Tibial nerve (tissue), 4 donors: ENCODE measurements around the gene DPH1. TPM values are rescaled to one million over a fixed set of nuclear protein-coding genes. Genes with fewer than 3 reads are reported as not detected.

ENCODE experiments used
- DNase-seq, 2 donors: peaks; one replicate each; pipeline ENCODE4 v3.0.0-alpha.2; 2019; ENCODE audit warnings: low spot score in 2 of 2
- H3K27ac ChIP-seq, 4 donors: fragments of 200-600 bp; sonication (generic) in 3 of 4; one replicate each; pipeline ENCODE4 v1.5.1; 2017 to 2019; ENCODE audit warnings: mild to moderate bottlenecking in 1 of 4
- H3K27me3 ChIP-seq, 2 donors: fragments of 200-600 bp; sonication (generic) in 1 of 2; one replicate each; pipeline versions ENCODE4 v1.5.1 to v1.6.0; 2017 to 2019
- H3K36me3 ChIP-seq, 3 donors: fragments of 200-600 bp; sonication (generic); one replicate each; pipeline ENCODE4 v1.5.1; 2018 to 2019
- H3K4me1 ChIP-seq, 4 donors: fragments of 200-600 bp; sonication (generic) in 3 of 4; one replicate each; pipeline ENCODE4 v1.5.1; 2017 to 2019
- H3K4me3 ChIP-seq, 4 donors: fragments of 200-600 bp; sonication (generic) in 3 of 4; one replicate each; pipeline ENCODE4 v1.5.1; 2017 to 2019; ENCODE audit warnings: mild to moderate bottlenecking in 1 of 4, moderate library complexity in 1 of 4
- H3K9me3 ChIP-seq, 4 donors: fragments of 200-600 bp; sonication (generic) in 3 of 4; one replicate each; pipeline ENCODE4 v1.5.1; 2017 to 2019
- CTCF ChIP-seq, 5 experiments: fragments of 200-600 bp in 3 of 5; fragments of 450-650 bp in 2 of 5; sonication (generic) in 3 of 5; IDR thresholded peaks; one replicate each; pipeline ENCODE4 v1.5.1; 2016 to 2019; ENCODE audit warnings: antibody characterized with exemption in 5 of 5, mild to moderate bottlenecking in 3 of 5, moderate library complexity in 2 of 5
- EP300 ChIP-seq, 2 donors: sonication (generic); formaldehyde crosslinking; IDR thresholded peaks; one replicate each; pipeline ENCODE4 v1.6.1; 2017; ENCODE audit warnings: antibody characterized with exemption in 2 of 2, mild to moderate bottlenecking in 1 of 2
- POLR2A ChIP-seq, 2 donors: fragments of 450-650 bp; IDR thresholded peaks; one replicate each; pipeline ENCODE4 v1.6.1; 2017; ENCODE audit warnings: antibody characterized with exemption in 2 of 2, mild to moderate bottlenecking in 2 of 2, moderate library complexity in 2 of 2
- WGBS, 2 donors: methylation state at CpG; one replicate each; pipeline ENCODE4 v1.1.5; 2018; 5-methylcytosine and 5-hydroxymethylcytosine counted together
- total RNA-seq, 4 donors: library from RNA; depleted of rRNA; stranded (reverse); fragments of >200 nt; gene quantifications; one replicate each; pipeline ENCODE4 v1.1.0, GENCODE V29; 2016

The DPH1 gene
- total RNA-seq, 4 donors from 2014 or later = 56.3 to 137 (median 63.9) TPM

- peaks cover 0 to 51% (median 0%) of the 10 kb centered on the region in 3 donors for H3K36me3 ChIP-seq
- WGBS, 2 donors = 6 to 16% methylated on average over 14 to 17 of the region's 17 CpGs
These were observed 12.5 kb downstream of the DPH1 start for GRCh38 chr17:2042390-2042847.

GRCh38 chr17:2042933-2043332 is 13.0 kb downstream of the DPH1 start:
- Histone ChIP-seq H3K36me3 (peaks cover 0 to 46% (median 0%) of the 10 kb centered on the region in 3 donors), H3K27ac (peak overlapping the region in 2 of 4 donors; percentile 92 to 94), H3K9me3 (no peaks in the 10 kb centered on the region), H3K27me3 (no peaks in the 10 kb centered on the region), H3K4me3 (peak overlapping the region in 2 of 4 donors; percentile 63 to 84), H3K4me1 (peaks cover 0 to 35% (median 17%) of the 10 kb centered on the region in 4 donors)
- no peak for DNase-seq
- TF ChIP-seq EP300 (IDR thresholded peaks at IDR 0.05) (no peak), POLR2A (IDR thresholded peaks at IDR 0.05) (no peak), CTCF (IDR thresholded peaks at IDR 0.05) (no peak)
- WGBS, 2 donors = 73 to 84% methylated on average over 5 of the region's 5 CpGs

More at GRCh38 chr17:2042390-2042847, 12.5 kb downstream of the DPH1 start:
- TF ChIP-seq POLR2A (IDR thresholded peaks at IDR 0.05) (no peak), EP300 (IDR thresholded peaks at IDR 0.05) (no peak), CTCF (IDR thresholded peaks at IDR 0.05) (no peak)
- Histone ChIP-seq H3K27me3 (no peaks in the 10 kb centered on the region), H3K9me3 (no peaks in the 10 kb centered on the region), H3K27ac (peak overlapping the region; percentile 74 to 94 (median 90)), H3K4me1 (peaks cover 0 to 35% (median 17%) of the 10 kb centered on the region in 4 donors), H3K4me3 (peak overlapping the region; percentile 59 to 91 (median 74))
- DNase-seq = no peak

GRCh38 chr17:2043785-2044184 is 13.8 kb downstream of the DPH1 start:
- WGBS, 2 donors = 80 to 84% methylated on average over 6 of the region's 6 CpGs
- H3K27ac ChIP-seq = no peak overlapping the region
- no peaks in the 10 kb centered on the region for H3K9me3 ChIP-seq
- H3K36me3 ChIP-seq = peaks cover 0 to 38% (median 0%) of the 10 kb centered on the region in 3 donors
- peaks cover 0 to 42% (median 20%) of the 10 kb centered on the region in 4 donors for H3K4me1 ChIP-seq
- no peak for DNase-seq
- no peak overlapping the region for H3K4me3 ChIP-seq
- H3K27me3 ChIP-seq = no peaks in the 10 kb centered on the region
- no peak for TF ChIP-seq EP300 (IDR thresholded peaks at IDR 0.05)
- no peak for TF ChIP-seq CTCF (IDR thresholded peaks at IDR 0.05)
- TF ChIP-seq POLR2A (IDR thresholded peaks at IDR 0.05) = no peak

- no peak for TF ChIP-seq CTCF (IDR thresholded peaks at IDR 0.05)
- TF ChIP-seq POLR2A (IDR thresholded peaks at IDR 0.05) = no peak
- no peak for TF ChIP-seq EP300 (IDR thresholded peaks at IDR 0.05)
- Histone ChIP-seq H3K27me3 (no peaks in the 10 kb centered on the region), H3K4me3 (no peak overlapping the region), H3K4me1 (peaks cover 0 to 48% (median 26%) of the 10 kb centered on the region in 4 donors), H3K27ac (no peak overlapping the region), H3K36me3 (peaks cover 0 to 35% (median 0%) of the 10 kb centered on the region in 3 donors), H3K9me3 (no peaks in the 10 kb centered on the region)
- 87 to 93% methylated on average over 5 of the region's 5 CpGs for WGBS, 2 donors
- DNase-seq = no peak
These were observed 14.4 kb downstream of the DPH1 start for GRCh38 chr17:2044263-2044894.

- Histone ChIP-seq H3K27ac (no peak overlapping the region), H3K4me3 (no peak overlapping the region), H3K27me3 (peaks cover 0 to 9% of the 10 kb centered on the region in 2 donors), H3K4me1 (peaks cover 3 to 56% (median 28%) of the 10 kb centered on the region in 4 donors), H3K36me3 (peaks cover 0 to 22% (median 0%) of the 10 kb centered on the region in 3 donors), H3K9me3 (no peaks in the 10 kb centered on the region)
- 87 to 93% methylated on average over 6 of the region's 6 CpGs for WGBS, 2 donors
- TF ChIP-seq CTCF (IDR thresholded peaks at IDR 0.05) = no peak
- no peak for TF ChIP-seq POLR2A (IDR thresholded peaks at IDR 0.05)
- no peak for TF ChIP-seq EP300 (IDR thresholded peaks at IDR 0.05)
- DNase-seq = no peak
These were observed 17.6 kb downstream of the DPH1 start for GRCh38 chr17:2047590-2047989.
